Retinal pigment epithelial cell (primary cell): ENCODE measurements around the gene DTWD1.
A peak's percentile ranks its signal among the peaks of the same experiment; 100 is the strongest.
"Not testable (repeated sequence)": the region's sequence is repeated elsewhere in the genome, so short reads cannot be mapped to it uniquely, and the experiment has no call there.

Experiments
- DNase-seq: peaks from one replicate; pipeline ENCODE4 v3.0.0-alpha.2; 2010; ENCODE audit warnings: low read depth
- H3K4me3 ChIP-seq: 2 replicates; pipeline ENCODE4 v1.5.1; 2011; ENCODE audit warnings: mild to moderate bottlenecking, low read length, control low read depth, moderate library complexity
- TF ChIP-seq, protein P1 (sequence below): conservative IDR thresholded peaks from 2 replicates; pipeline ENCODE4 v1.5.1; 2011; ENCODE audit warnings: low read depth, low read length, control low read depth, inconsistent platforms

Gene DTWD1, protein sequence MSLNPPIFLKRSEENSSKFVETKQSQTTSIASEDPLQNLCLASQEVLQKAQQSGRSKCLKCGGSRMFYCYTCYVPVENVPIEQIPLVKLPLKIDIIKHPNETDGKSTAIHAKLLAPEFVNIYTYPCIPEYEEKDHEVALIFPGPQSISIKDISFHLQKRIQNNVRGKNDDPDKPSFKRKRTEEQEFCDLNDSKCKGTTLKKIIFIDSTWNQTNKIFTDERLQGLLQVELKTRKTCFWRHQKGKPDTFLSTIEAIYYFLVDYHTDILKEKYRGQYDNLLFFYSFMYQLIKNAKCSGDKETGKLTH

DNA sequence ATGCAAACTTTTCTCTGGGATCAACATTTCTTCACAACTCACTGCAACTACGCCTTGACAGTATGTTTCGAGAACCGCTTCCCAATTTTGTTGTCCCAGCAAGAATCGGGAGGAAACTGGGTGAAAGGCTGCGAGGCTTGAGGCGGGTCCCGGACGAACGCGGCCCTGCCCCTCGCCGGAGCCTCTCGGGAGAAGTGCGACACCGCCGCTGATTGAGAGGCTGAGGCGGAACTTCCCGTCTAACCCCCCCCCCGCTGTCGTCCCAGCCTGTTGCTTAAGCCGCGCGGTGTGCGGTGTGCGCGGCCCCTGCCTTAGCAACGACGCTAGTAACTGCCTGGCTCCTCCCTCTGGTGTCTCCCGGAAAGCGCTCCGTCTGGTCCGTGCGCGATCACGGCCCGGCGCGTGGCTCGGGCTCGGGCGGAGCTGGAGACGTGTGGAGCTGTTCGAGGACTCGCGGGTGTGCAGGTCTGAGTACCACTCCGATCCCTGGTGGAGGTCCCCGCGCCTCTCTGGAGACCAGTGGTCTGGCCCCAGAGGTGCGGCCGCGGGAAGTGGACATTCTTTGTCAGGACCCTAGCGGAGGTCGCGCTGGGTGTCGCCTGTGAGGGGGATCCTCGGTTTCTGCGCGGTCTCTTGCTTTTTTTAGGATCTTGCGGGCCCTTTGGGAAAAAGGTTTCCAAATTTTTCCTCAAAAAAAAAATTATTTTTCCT is at the start of gene DTWD1, which contains the start of gene FAM227B:
DTWD1 (plus strand) TSS at position 391 of the 711 bp plus-strand sequence. CDS start 4,120 bp downstream, outside the sequence.
FAM227B (minus strand) TSS at position 161 of the 711 bp plus-strand sequence. CDS start 5,647 bp downstream, outside the sequence.
- peak; percentile 94 for DNase-seq
- H3K4me3 ChIP-seq: peak within 1 kb of the TSS; percentile 74
- TF ChIP-seq, protein P1, sequence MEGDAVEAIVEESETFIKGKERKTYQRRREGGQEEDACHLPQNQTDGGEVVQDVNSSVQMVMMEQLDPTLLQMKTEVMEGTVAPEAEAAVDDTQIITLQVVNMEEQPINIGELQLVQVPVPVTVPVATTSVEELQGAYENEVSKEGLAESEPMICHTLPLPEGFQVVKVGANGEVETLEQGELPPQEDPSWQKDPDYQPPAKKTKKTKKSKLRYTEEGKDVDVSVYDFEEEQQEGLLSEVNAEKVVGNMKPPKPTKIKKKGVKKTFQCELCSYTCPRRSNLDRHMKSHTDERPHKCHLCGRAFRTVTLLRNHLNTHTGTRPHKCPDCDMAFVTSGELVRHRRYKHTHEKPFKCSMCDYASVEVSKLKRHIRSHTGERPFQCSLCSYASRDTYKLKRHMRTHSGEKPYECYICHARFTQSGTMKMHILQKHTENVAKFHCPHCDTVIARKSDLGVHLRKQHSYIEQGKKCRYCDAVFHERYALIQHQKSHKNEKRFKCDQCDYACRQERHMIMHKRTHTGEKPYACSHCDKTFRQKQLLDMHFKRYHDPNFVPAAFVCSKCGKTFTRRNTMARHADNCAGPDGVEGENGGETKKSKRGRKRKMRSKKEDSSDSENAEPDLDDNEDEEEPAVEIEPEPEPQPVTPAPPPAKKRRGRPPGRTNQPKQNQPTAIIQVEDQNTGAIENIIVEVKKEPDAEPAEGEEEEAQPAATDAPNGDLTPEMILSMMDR: no peak

DNA sequence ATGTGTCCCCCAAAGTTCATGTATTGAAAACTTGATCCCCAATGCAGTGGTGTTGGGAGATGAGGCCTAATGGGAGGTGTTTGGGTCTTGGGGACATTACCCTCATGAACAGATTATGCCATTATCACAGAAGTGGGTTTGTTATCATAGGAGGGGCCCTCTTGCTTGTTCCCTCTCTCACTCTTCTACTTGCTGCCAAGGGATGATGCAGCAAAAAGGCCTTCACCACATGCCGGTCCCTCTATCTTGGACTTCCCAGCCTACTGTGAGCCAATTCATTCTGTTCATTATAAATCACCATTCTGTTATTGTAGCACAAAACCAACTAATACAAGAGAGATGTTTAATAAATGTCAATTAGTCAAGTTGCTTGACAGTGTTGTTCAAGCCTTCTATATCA is 47.4 kb upstream of the DTWD1 start:
- no peak for DNase-seq
- H3K4me3 ChIP-seq: no peak overlapping the region
- TF ChIP-seq, protein P1: no peak

DNA sequence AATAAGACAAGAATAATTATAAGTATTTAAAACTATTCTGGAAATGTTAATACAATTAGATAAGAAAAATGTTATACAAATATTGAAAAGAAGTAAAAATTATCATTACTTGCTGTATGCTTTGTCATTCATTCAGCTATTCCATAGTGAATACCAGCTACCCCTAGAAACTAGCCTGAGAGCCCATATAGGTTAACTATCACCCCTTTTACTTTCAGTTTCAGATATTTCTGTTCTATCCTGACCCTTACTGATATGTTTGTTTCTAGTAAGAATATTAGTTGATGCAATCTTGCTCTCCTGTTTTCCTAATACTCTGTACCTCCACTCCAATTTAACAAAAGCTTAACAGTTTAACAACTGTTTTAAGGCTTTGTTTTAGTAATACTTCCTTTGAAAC is 31.8 kb upstream of the DTWD1 start:
- H3K4me3 ChIP-seq: no peak overlapping the region
- TF ChIP-seq, protein P1: no peak
- no peak for DNase-seq

DNA sequence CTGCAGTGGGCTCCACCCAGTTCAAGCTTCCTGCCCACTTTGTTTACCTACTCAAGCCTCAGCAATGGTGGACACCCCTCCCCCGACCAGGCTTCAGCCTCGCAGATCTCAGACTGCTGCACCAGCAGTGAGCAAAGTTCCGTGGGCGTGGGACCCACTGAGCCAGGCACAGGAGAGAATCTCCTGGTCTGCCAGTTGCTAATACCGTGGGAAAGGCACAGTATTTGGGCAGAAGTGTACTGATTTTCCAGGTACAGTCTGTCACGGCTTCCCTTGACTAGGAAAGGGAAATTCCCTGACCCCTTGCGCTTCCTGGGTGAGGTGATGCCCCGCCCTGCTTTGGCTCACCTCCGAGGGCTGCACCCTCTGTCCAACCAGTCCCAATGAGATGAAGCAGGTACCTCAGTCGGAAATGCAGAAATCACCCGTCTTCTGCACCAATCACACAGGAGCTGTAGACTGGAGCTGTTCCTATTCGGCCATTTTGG is 28.0 kb upstream of the DTWD1 start:
- DNase-seq: not testable (repeated sequence)

DNA sequence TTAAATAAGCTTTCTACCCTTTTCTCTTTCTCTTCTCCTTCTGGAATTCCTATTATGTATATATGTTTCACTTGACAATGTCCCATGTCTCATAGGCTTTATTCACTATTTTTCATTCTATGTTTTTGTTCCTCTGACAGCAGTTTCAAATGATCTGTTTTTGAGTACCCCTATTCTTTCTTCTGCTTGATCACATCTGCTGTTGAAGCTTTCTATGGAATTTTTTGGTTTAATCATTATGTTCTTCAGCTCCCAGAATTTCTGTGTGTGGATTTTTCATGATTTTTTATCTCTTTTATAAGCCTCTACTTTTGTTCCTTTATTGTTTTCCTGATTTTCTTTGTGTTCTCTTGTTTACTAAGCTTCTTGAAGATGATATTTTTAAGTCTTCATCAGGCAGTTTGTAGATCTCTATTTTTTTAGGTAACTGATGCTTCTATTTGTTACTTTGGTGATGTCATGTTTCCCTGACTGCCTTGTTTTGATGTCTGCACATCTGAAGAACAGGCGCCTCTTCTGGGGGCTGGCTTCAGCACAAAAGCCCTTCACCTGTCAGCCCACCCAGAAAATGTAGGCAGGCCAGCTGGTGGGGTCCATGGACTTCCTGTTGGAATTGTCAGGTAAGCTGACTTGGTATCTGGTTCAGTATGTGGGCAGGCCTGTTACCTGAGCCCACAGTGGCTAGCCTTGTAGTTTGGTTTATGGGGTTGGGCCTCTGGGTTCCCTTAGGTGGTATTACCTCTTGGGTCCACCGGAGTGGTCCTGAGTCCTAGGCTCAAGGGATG is 16.0 kb upstream of the DTWD1 start:
- no peak overlapping the region for H3K4me3 ChIP-seq
- TF ChIP-seq, protein P1: no peak
- no peak for DNase-seq

More for the DNA sequence above, 28.0 kb upstream of the DTWD1 start:
- H3K4me3 ChIP-seq: not testable (repeated sequence)

DNA sequence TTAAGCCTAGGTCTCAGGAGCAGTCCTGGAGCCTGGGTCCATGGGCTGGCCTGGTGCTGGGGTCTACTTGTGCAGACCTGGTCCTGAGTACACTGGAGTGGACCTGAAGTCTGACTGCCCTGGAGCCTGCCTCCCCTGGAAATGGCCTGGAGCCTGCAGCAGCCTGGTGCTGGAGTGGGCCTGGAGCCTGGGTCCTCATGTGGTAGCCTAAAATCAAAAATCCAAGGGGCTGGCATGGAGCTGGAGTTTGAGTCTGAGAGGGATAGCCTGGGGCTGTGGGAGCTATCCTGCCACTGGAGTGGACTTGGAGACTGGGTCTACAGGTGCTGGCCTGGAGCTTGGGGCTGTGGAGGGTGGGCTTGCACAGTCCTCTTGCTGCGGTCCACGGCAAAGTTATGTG is 15.3 kb upstream of the DTWD1 start:
- H3K4me3 ChIP-seq: no peak overlapping the region
- no peak for DNase-seq
- TF ChIP-seq, protein P1: no peak

DNA sequence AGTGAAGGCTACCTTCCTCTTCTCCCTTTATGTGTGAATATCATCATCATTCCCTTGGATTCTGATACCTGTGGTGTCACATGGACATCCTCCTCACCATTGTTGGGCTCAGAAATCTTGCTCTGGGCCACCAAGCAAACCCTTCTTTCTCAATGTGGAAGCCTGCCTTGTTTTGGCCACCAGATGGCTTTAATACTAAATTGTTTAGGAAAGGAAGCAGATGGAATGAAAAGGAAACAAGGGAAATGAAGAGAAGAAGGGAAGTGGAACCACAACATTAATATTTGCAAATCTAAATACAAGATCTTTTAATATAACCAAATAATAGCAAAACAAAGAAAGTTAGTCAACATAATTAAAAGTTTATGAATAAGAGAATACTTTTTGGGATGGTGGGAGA is 14.3 kb upstream of the DTWD1 start:
- no peak for DNase-seq
- TF ChIP-seq, protein P1: no peak
- H3K4me3 ChIP-seq: no peak overlapping the region
